CD4-positive, alpha-beta T cell treated with Interleukin-17A for 1 hour (primary cell): ENCODE results near the gene HAP1.
A peak's percentile ranks its signal among the peaks of the same experiment; 100 is the strongest.
"Not testable (repeated sequence)": the region's sequence is repeated elsewhere in the genome, so short reads cannot be mapped to it uniquely, and the experiment has no call there.

Source experiments
- DNase-seq: peaks from one replicate; pipeline ENCODE4 v3.0.0-alpha.2; 2020

The HAP1 gene

GRCh38 chr17:41734139-41734948 lies at the start of gene HAP1:
TSS of gene HAP1 (minus strand) at chr17:41734643. CDS start at chr17:41734634, 9 bp downstream.
- DNase-seq = peak; percentile 11

GRCh38 chr17:41782142-41782541 lies 47.7 kb upstream of the HAP1 start:
- DNase-seq = no peak

- no peak for DNase-seq
These were observed 47.1 kb upstream of the HAP1 start for GRCh38 chr17:41781404-41782110.

- no peak for DNase-seq
These were observed 45.5 kb upstream of the HAP1 start for GRCh38 chr17:41779954-41780353.

- no peak for DNase-seq
These were observed 43.2 kb upstream of the HAP1 start for GRCh38 chr17:41777574-41778188.

- DNase-seq = no peak
These were observed 42.7 kb upstream of the HAP1 start for GRCh38 chr17:41777157-41777573.

GRCh38 chr17:41776262-41776900 lies 41.9 kb upstream of the HAP1 start:
- DNase-seq = not testable (repeated sequence)

- no peak for DNase-seq
These were observed 41.2 kb upstream of the HAP1 start for GRCh38 chr17:41775394-41776226.

GRCh38 chr17:41773731-41774193 lies 39.3 kb upstream of the HAP1 start:
- no peak for DNase-seq

- no peak for DNase-seq
These were observed 38.7 kb upstream of the HAP1 start for GRCh38 chr17:41773190-41773588.

GRCh38 chr17:41772586-41773189 lies 38.2 kb upstream of the HAP1 start:
- no peak for DNase-seq

- DNase-seq = no peak
These were observed 37.8 kb upstream of the HAP1 start for GRCh38 chr17:41772218-41772585.

GRCh38 chr17:41771389-41772206 lies 37.2 kb upstream of the HAP1 start:
- DNase-seq = no peak

GRCh38 chr17:41769985-41770384 lies 35.5 kb upstream of the HAP1 start:
- DNase-seq = no peak

- no peak for DNase-seq
These were observed 35.0 kb upstream of the HAP1 start for GRCh38 chr17:41769346-41769862.

GRCh38 chr17:41768682-41769288 lies 34.3 kb upstream of the HAP1 start:
- DNase-seq = no peak

- DNase-seq = no peak
These were observed 33.0 kb upstream of the HAP1 start for GRCh38 chr17:41767324-41768042.

- DNase-seq = no peak
These were observed 31.7 kb upstream of the HAP1 start for GRCh38 chr17:41766135-41766534.

GRCh38 chr17:41763327-41763726 lies 28.9 kb upstream of the HAP1 start:
- no peak for DNase-seq

GRCh38 chr17:41762841-41763240 lies 28.4 kb upstream of the HAP1 start:
- DNase-seq = no peak
